Peyer's patch (tissue), 4 donors: ENCODE results near the gene YKT6.

Experiments
- POLR2A ChIP-seq, 2 donors: fragments of 450-650 bp; IDR thresholded peaks; one replicate each; pipeline ENCODE4 v1.5.1; 2017; ENCODE audit warnings: antibody characterized with exemption in 2 of 2, mild to moderate bottlenecking in 2 of 2, moderate library complexity in 2 of 2
- TF ChIP-seq, protein P1 (sequence below), 6 experiments: fragments of 450-650 bp in 4 of 6; fragments of 200-600 bp in 2 of 6; sonication (generic) in 1 of 6; IDR thresholded peaks; one replicate each; pipeline ENCODE4 v1.5.1; 2017 to 2019; ENCODE audit warnings: antibody characterized with exemption in 6 of 6, mild to moderate bottlenecking in 3 of 6, moderate library complexity in 1 of 6

DNA sequence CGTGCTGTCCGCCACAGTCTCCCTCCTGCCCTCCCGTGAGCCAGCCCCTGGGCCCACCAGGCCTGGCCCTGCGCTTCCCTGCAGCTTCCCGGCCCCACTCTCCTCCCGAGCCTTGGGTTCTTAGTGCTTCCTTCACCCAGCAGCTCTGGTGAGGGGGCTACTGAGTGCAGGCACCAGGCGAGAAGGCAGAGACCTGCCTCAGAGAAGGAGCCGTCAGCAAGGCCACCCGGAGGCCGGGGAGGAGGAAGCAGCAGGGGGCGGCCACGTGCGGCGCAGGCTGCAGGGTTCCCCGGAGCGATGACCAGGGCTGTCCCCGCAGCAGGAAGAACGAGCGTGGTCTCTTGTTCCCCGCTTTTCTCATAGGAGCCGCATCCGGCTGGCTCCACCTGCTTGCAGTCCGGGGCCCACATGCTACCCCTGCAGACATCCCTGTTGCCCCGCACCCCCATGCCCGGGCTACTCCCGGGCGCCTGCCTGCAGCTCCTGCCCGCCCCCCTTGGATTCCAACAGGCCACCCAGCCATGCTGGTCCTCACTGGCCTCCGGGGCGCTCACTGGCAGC lies 20.5 kb downstream of the YKT6 start:
- TF ChIP-seq, protein P1, sequence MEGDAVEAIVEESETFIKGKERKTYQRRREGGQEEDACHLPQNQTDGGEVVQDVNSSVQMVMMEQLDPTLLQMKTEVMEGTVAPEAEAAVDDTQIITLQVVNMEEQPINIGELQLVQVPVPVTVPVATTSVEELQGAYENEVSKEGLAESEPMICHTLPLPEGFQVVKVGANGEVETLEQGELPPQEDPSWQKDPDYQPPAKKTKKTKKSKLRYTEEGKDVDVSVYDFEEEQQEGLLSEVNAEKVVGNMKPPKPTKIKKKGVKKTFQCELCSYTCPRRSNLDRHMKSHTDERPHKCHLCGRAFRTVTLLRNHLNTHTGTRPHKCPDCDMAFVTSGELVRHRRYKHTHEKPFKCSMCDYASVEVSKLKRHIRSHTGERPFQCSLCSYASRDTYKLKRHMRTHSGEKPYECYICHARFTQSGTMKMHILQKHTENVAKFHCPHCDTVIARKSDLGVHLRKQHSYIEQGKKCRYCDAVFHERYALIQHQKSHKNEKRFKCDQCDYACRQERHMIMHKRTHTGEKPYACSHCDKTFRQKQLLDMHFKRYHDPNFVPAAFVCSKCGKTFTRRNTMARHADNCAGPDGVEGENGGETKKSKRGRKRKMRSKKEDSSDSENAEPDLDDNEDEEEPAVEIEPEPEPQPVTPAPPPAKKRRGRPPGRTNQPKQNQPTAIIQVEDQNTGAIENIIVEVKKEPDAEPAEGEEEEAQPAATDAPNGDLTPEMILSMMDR (IDR thresholded peaks at IDR 0.05): no peak
- no peak for TF ChIP-seq POLR2A (IDR thresholded peaks at IDR 0.05)
